PC-3 (cell line): ENCODE measurements around the gene RAET1E.

Experiments
- EZH2 ChIP-seq: fragments of 300-600 bp; sonication (generic); IDR thresholded peaks from one replicate; pipeline ENCODE4 v1.6.1; 2017; ENCODE audit warnings: antibody characterized with exemption, mild to moderate bottlenecking, low read length; ENCODE audit not compliant: unreplicated experiment
- EZH2phosphoT487 ChIP-seq: fragments of 300-600 bp; sonication (generic); IDR thresholded peaks from 2 replicates; pipeline ENCODE4 v1.6.1; 2018; ENCODE audit warnings: mild to moderate bottlenecking, antibody characterized with exemption, low read length, borderline replicate concordance
- TF ChIP-seq, protein P1 (sequence below): fragments of 300-600 bp; sonication (generic); conservative IDR thresholded peaks from 2 replicates; pipeline ENCODE4 v1.5.1; 2017; ENCODE audit warnings: antibody characterized with exemption, low read depth, mild to moderate bottlenecking, low read length

DNA sequence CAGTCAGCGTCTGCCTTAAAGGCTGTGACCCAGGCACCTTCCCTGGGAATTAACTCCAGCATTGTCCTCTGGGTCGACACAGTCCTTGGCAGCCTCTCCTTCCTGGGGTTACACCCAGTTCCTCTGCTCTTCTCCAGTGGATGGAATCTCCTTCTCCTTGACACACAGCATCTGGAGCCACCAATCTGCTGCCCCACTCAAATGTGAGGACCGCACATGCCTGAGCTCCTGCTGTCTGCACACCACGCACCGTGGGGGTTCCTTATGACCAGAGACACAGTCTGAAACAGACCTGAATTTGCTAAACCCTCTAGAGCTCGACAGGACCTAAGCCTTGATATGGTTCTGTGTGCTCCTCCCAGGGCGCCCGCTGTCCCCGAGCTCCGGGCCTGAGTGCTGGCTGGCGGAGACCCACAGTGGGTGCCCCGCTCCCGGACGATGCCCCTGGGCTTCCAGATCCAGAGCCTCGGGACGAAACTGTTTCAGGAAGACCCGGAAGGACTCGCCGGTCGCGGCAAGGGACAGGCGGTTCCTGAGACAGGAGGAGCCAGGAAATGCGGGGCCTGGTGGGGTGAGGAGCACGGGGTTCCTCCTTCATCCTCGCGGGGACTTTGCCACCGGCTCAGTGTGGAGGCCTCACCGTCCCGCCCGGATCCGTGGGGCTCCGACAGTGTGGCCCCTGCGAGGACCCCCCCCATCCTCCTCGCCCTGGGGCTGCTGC is 27.5 kb upstream of the RAET1E start:
- TF ChIP-seq, protein P1, sequence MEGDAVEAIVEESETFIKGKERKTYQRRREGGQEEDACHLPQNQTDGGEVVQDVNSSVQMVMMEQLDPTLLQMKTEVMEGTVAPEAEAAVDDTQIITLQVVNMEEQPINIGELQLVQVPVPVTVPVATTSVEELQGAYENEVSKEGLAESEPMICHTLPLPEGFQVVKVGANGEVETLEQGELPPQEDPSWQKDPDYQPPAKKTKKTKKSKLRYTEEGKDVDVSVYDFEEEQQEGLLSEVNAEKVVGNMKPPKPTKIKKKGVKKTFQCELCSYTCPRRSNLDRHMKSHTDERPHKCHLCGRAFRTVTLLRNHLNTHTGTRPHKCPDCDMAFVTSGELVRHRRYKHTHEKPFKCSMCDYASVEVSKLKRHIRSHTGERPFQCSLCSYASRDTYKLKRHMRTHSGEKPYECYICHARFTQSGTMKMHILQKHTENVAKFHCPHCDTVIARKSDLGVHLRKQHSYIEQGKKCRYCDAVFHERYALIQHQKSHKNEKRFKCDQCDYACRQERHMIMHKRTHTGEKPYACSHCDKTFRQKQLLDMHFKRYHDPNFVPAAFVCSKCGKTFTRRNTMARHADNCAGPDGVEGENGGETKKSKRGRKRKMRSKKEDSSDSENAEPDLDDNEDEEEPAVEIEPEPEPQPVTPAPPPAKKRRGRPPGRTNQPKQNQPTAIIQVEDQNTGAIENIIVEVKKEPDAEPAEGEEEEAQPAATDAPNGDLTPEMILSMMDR = no peak
- TF ChIP-seq EZH2 (no peak), EZH2phosphoT487 (no peak)
